K562 (cell line): ENCODE measurements around the gene IGLON5. TPM values are rescaled to one million over a fixed set of nuclear protein-coding genes. Genes with fewer than 3 reads are reported as not detected.

Experiments used
- ATAC-seq: fragments of 200-7000 bp; cut with Tn5 transposase; 3 replicates; pipeline ENCODE4 v1.9.1; 2020; ENCODE audit warnings: moderate library complexity
- BruUV-seq: library from RNA; stranded (reverse); fragments of 400-500 nt; replicated peaks from 2 replicates; lab custom pipeline; 2021; lab: Mats Ljungman, UMichigan
- CTCF ChIA-PET: fragments of 300-600 bp; formaldehyde crosslinking; extraction: SDS; loops from one replicate; lab custom pipeline; 2021; ENCODE audit warnings: low intra/inter-chr PET ratio; lab: Yijun Ruan, JAX
- POLR2A ChIA-PET: fragments of 300-600, 350-650 bp; sonication (Branson Sonifier 250); formaldehyde crosslinking; extraction: SDS; loops from one replicate; lab custom pipeline; 2021; ENCODE audit warnings: antibody characterized with exemption, inconsistent platforms; lab: Yijun Ruan, JAX
- DNase-seq, 4 experiments: peaks; one replicate each; pipeline versions ENCODE4 v3.0.0 to v3.0.0-alpha.2; 2011 to 2018; ENCODE audit warnings: low spot score in 3 of 4, mixed read lengths in 3 of 4; ENCODE audit errors: extremely low read depth in 1 of 4
- FAIRE-seq: peaks from 2 replicates; lab custom pipeline; 2011; peaks lifted over from hg19 to GRCh38; lab: Jason Lieb, UNC
- H2AFZ ChIP-seq: 2 replicates; pipeline ENCODE4 v1.6.0; 2011; ENCODE audit warnings: low read depth, low read length, control low read depth, inconsistent platforms
- H3K27ac ChIP-seq: fragments of 200-600 bp; 3 replicates; pipeline ENCODE4 v1.8.0; 2011; ENCODE audit warnings: low read depth, mild to moderate bottlenecking, control low read depth, inconsistent platforms, low read length, moderate library complexity, mixed read lengths; ENCODE audit errors: extremely low read depth
- H3K27me3 ChIP-seq, 2 experiments: fragments of 300-600 bp in 1 of 2; 2 replicates in 1 of 2; 3 replicates in 1 of 2; pipeline versions ENCODE4 v1.6.0 to v1.8.0; 2011; ENCODE audit warnings: inconsistent platforms in 2 of 2, low read length in 2 of 2, mild to moderate bottlenecking in 1 of 2, mixed read lengths in 1 of 2, moderate library complexity in 1 of 2; ENCODE audit not compliant: control insufficient read depth in 2 of 2, insufficient read depth in 2 of 2
- H3K36me3 ChIP-seq: fragments of 300-600 bp; 3 replicates; pipeline ENCODE4 v1.8.0; 2011; ENCODE audit warnings: mild to moderate bottlenecking, low read length, inconsistent platforms; ENCODE audit not compliant: control insufficient read depth, insufficient read depth
- H3K4me1 ChIP-seq, 2 experiments: fragments of 200-600 bp in 1 of 2; replicated peaks in 1 of 2; 2 replicates in 1 of 2; 3 replicates in 1 of 2; pipeline versions ENCODE4 v1.5.1 to v1.8.0; 2011; ENCODE audit warnings: inconsistent platforms in 2 of 2, low read length in 2 of 2, mild to moderate bottlenecking in 1 of 2, mixed read lengths in 1 of 2, moderate library complexity in 1 of 2; ENCODE audit not compliant: control insufficient read depth in 2 of 2, insufficient read depth in 2 of 2
- H3K4me2 ChIP-seq: 2 replicates; pipeline ENCODE4 v1.6.1; 2011; ENCODE audit warnings: low read length, control low read depth, inconsistent platforms, mixed read lengths; ENCODE audit not compliant: insufficient read depth
- H3K4me3 ChIP-seq: fragments of 200-600 bp; sonication (generic), shearing (Covaris generic); 2 replicates; pipeline ENCODE4 v1.5.1; 2016; ENCODE audit warnings: control low read depth, inconsistent platforms
- H3K79me2 ChIP-seq: fragments of 200-600 bp; 3 replicates; pipeline ENCODE4 v1.8.0; 2011; ENCODE audit warnings: low read length, inconsistent platforms; ENCODE audit not compliant: control insufficient read depth, insufficient read depth
- H3K9ac ChIP-seq, 2 experiments: 2 replicates each; pipeline versions ENCODE4 v1.6.0 to v1.6.1; 2011; ENCODE audit warnings: low read depth in 2 of 2, low read length in 2 of 2, control low read depth in 1 of 2, inconsistent platforms in 1 of 2, mild to moderate bottlenecking in 1 of 2, mixed read lengths in 1 of 2; ENCODE audit not compliant: insufficient read depth in 1 of 2
- H3K9me1 ChIP-seq: one replicate; pipeline ENCODE4 v1.6.0; 2011; ENCODE audit warnings: inconsistent platforms, mild to moderate bottlenecking, low read length, moderate library complexity; ENCODE audit not compliant: control insufficient read depth, insufficient read depth
- H3K9me3 ChIP-seq: replicated peaks from 2 replicates; pipeline ENCODE4 v1.5.1; 2011; ENCODE audit warnings: low read depth, low read length, inconsistent platforms; ENCODE audit not compliant: control insufficient read depth, insufficient read depth
- H4K20me1 ChIP-seq: replicated peaks from 2 replicates; pipeline ENCODE4 v1.6.1; 2011; ENCODE audit warnings: low read length, inconsistent platforms, mixed read lengths; ENCODE audit not compliant: control insufficient read depth, insufficient read depth
- CHD1 ChIP-seq: fragments of 200-600 bp; sonication (generic); IDR thresholded peaks from one replicate; pipeline ENCODE4 v1.6.1; 2012; ENCODE audit warnings: mild to moderate bottlenecking, moderate library complexity, low read length, inconsistent platforms
- CREB3L1 ChIP-seq: fragments of 450-650 bp; IDR thresholded peaks from 2 replicates; pipeline ENCODE4 v1.6.1; 2014; ENCODE audit warnings: low read depth, mild to moderate bottlenecking, moderate library complexity, borderline replicate concordance
- CUX1 ChIP-seq: fragments of 200-800 bp; sonication (Bioruptor generic); IDR thresholded peaks from 2 replicates; pipeline ENCODE4 v1.6.1; 2016; ENCODE audit warnings: missing genetic modification characterization, missing compliant biosample characterization
- NR2C2 ChIP-seq, 2 experiments: fragments of 200-800 bp in 1 of 2; sonication (Bioruptor generic) in 1 of 2; sonication (generic) in 1 of 2; formaldehyde crosslinking in 1 of 2; IDR thresholded peaks; 2 replicates each; pipeline versions ENCODE4 v1.6.1 to v1.8.0; 2016 to 2022; ENCODE audit warnings: mild to moderate bottlenecking in 1 of 2, missing compliant biosample characterization in 1 of 2, missing genetic modification characterization in 1 of 2, missing genetic modification reagents in 1 of 2
- RBM14 ChIP-seq: fragments of 200-400 bp; formaldehyde crosslinking; IDR thresholded peaks from 2 replicates; pipeline ENCODE4 v1.6.1; 2018; ENCODE audit warnings: low read depth, mild to moderate bottlenecking, low read length, moderate library complexity, borderline replicate concordance; ENCODE audit not compliant: insufficient read depth
- SMC3 ChIP-seq: conservative IDR thresholded peaks from 2 replicates; pipeline ENCODE4 v1.6.1; 2011; ENCODE audit warnings: low read depth, low read length, improper control_type of control experiment; ENCODE audit not compliant: insufficient read depth
- ZNF592 ChIP-seq: fragments of 450-650 bp; IDR thresholded peaks from 2 replicates; pipeline ENCODE4 v1.6.1; 2017; ENCODE audit warnings: antibody characterized with exemption, mild to moderate bottlenecking
- WGBS: fragments of 100-300 bp; shearing (Covaris generic); methylation state at CpG from one replicate; pipeline ENCODE4 v1.1.6; 2016; ENCODE audit warnings: low coverage, mixed read lengths; ENCODE audit not compliant: insufficient coverage; ENCODE audit errors: missing lambda C conversion rate; 5-methylcytosine and 5-hydroxymethylcytosine counted together
- in situ Hi-C: fragments of 300-500 bp; cut with MboI; formaldehyde crosslinking; loops from 4 replicates; pipeline ENCODE4 v1.15.0; 2018; ENCODE audit warnings: inconsistent platforms, mixed read lengths
- intact Hi-C: fragments of 100-400 bp; cut with micrococcal nuclease; formaldehyde crosslinking; loops from 2 replicates; pipeline ENCODE4 v1.14.2; 2022
- polyA plus RNA-seq, 8 experiments: library from polyadenylated mRNA; depleted of rRNA in 4 of 8; stranded (reverse) in 5 of 8; unstranded in 3 of 8; fragments of >200 nt; fragmentation: Nextera tagmentation in 2 of 8; fragmentation: Illumina TruSeq in 1 of 8; extraction: Ambion mirVana in 2 of 8; extraction: Trizol in 1 of 8; gene quantifications; 2 replicates each; pipeline versions ENCODE4 v1.2.1 to v1.2.3, GENCODE V29; 2011 to 2014; ENCODE audit warnings: inconsistent platforms in 1 of 8, missing spikeins in 1 of 8
- total RNA-seq, 7 experiments: library from RNA; depleted of rRNA in 6 of 7; stranded (reverse); fragments of >200 nt in 6 of 7; fragmentation: Illumina TruSeq in 2 of 7; extraction: Trizol in 2 of 7; gene quantifications; 2 replicates each; pipeline versions ENCODE4 v1.2.1 to v1.2.3, GENCODE V29; 2011 to 2021; ENCODE audit warnings: low replicate concordance in 1 of 7

Gene IGLON5
- total and polyA plus RNA-seq, 9 of the 15 experiments (the other 6 are each of a cell fraction or from before 2014, with no cell fraction given) = 0.03 to 0.22 (median 0.14) TPM; not detected in 2

- no peak for TF ChIP-seq CUX1 (CRISPR knock-in tag)
These were observed 10.2 kb upstream of the IGLON5 start (continued) for GRCh38 chr19:51301266-51301665.

GRCh38 chr19:51305479-51305878 lies 6.0 kb upstream of the IGLON5 start:
- FAIRE-seq (no peak), DNase-seq (no peak), ATAC-seq (no peak)
- intact Hi-C loops (no loop called here), in situ Hi-C loops (no loop called here)
- no peak overlapping the region for H3K4me3 ChIP-seq
- no peak overlapping the region for H3K27ac ChIP-seq
- no peaks in the 10 kb centered on the region for H3K9me1 ChIP-seq
- peaks cover 3 to 8% of the 10 kb centered on the region in 2 experiments; a peak in 1 of 5 replicates for H3K27me3 ChIP-seq
- H3K9me3 ChIP-seq = peaks cover 2% of the 10 kb centered on the region
- H3K4me2 ChIP-seq = no peak overlapping the region
- CTCF ChIA-PET = no interaction called here
- no peaks in the 10 kb centered on the region for H3K79me2 ChIP-seq
- POLR2A ChIA-PET = no interaction called here
- no peaks in the 10 kb centered on the region for H3K36me3 ChIP-seq
- H4K20me1 ChIP-seq = no peaks in the 10 kb centered on the region
- H2AFZ ChIP-seq = no peak overlapping the region
- WGBS = 0% methylated on average over 3 of the region's 3 CpGs
- BruUV-seq = no TSS peak
- H3K4me1 ChIP-seq = no peaks in the 10 kb centered on the region
- no peak overlapping the region for H3K9ac ChIP-seq
- TF ChIP-seq ZNF592 (no peak), RBM14 (no peak), SMC3 (no peak), NR2C2 (CRISPR knock-in tag; IDR thresholded peaks at IDR 0.05) (no peak), NR2C2 (tag; IDR thresholded peaks at IDR 0.05) (no peak), CHD1 (no peak), CREB3L1 (no peak)
